Activated CD4-positive, alpha-beta T cell treated with anti-CD3 and anti-CD28 coated beads for 36 hours (primary cell): ENCODE results near the gene PLIN5. TPM values are rescaled to one million over a fixed set of nuclear protein-coding genes. Genes with fewer than 3 reads are reported as not detected.

Experiments used
- ATAC-seq: fragments of 200-7000 bp; cut with Tn5 transposase; one replicate; pipeline ENCODE4 v1.10.0; 2021; ENCODE audit warnings: mild to moderate bottlenecking, moderate library complexity
- CTCF ChIA-PET: fragments of 350-600 bp; sonication (Branson Sonifier 250); formaldehyde crosslinking; loops from one replicate; lab custom pipeline; 2021; ENCODE audit warnings: antibody characterized with exemption; lab: Charles Lee
- POLR2A ChIA-PET: fragments of 350-600 bp; sonication (Branson Sonifier 250); formaldehyde crosslinking; loops from one replicate; lab custom pipeline; 2021; ENCODE audit warnings: antibody characterized with exemption, inconsistent platforms; lab: Charles Lee
- DNase-seq: peaks from one replicate; pipeline ENCODE4 v3.0.0-alpha.2; 2020
- H3K27ac Mint-ChIP-seq: one replicate; pipeline ENCODE4 v1.8.0; 2021; ENCODE audit warnings: mixed read lengths
- H3K27me3 Mint-ChIP-seq: one replicate; pipeline ENCODE4 v1.8.0; 2021; ENCODE audit warnings: mixed read lengths
- H3K36me3 Mint-ChIP-seq: one replicate; pipeline ENCODE4 v1.8.0; 2021; ENCODE audit warnings: low read depth, mixed read lengths
- H3K4me1 Mint-ChIP-seq: one replicate; pipeline ENCODE4 v1.8.0; 2021; ENCODE audit warnings: mixed read lengths
- H3K4me3 Mint-ChIP-seq: one replicate; pipeline ENCODE4 v1.8.0; 2021; ENCODE audit warnings: mild to moderate bottlenecking, moderate library complexity, mixed read lengths
- H3K9me3 Mint-ChIP-seq: one replicate; pipeline ENCODE4 v1.8.0; 2021; ENCODE audit warnings: low read depth, mixed read lengths
- intact Hi-C, 2 experiments: fragments of 100-400 bp; cut with DNase I in 1 of 2; cut with micrococcal nuclease in 1 of 2; formaldehyde crosslinking; loops; one replicate each; pipeline versions ENCODE4 v1.14.2 to v1.15.1; 2022 to 2024; cut with DNase I, micrococcal nuclease
- total RNA-seq, 2 experiments: library from RNA; stranded (reverse); gene quantifications; one replicate each; pipeline ENCODE4 v1.2.3, GENCODE V29; 2021

The PLIN5 gene
- total RNA-seq, 2 experiments from 2014 or later = not detected

DNA sequence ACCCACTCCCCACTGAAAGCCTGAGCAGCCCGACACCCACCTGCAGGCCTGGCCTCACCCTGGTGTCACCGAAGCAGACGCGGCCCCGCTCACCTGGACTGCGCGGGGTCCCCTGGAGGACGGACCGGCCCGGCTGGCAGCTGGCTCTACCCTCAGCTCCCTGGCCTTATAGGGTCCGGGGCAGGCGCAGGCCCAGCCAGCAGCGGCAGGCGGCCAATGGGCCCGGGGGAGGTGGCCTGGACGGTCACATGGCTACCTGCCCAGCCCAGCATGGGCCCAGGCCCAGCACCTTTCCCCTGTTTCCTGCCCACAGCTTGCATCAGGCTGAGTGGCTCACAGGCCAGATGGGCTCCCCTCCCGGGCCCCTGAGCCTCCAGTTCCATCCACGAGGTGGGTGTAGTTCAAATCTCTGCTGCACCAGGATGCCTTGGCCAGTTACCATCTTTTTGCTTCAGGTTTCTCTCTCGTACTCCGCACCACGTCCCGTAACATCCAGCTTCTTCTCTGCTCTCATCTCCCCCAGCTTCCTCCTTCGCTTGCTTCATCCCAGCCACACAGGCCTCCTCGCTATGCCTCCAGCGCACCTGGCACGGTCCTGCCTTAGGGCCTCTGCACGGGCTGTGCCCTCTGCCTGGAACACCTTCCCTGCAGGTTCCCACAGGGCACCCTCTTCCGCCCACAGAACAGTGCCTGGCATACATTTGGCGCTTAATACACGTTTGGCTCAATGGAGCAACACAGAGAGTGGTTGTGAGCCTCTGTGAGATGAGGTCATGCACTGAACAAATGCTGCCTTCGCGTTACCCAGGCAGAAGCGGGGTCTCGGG lies 16.5 kb downstream of the PLIN5 start, which contains the start of gene PLIN4:
PLIN4 (minus strand) TSS at position 142 of the 827 bp plus-strand sequence. CDS start 214 bp downstream, outside the sequence.
- H3K4me3 Mint-ChIP-seq = no peak within 1 kb of the TSS
- ChIA-PET CTCF (no interaction called here), POLR2A (no interaction called here)
- no peak for ATAC-seq
- no peaks in the 10 kb centered on the region for H3K9me3 Mint-ChIP-seq
- H3K27ac Mint-ChIP-seq = no peak within 1 kb of the TSS
- H3K4me1 Mint-ChIP-seq = no peaks in the 10 kb centered on the region
- no peak for DNase-seq
- intact Hi-C loops = no loop called here
- no peaks in the 10 kb centered on the region for H3K36me3 Mint-ChIP-seq
- H3K27me3 Mint-ChIP-seq = no peaks in the 10 kb centered on the region

- Mint-ChIP-seq H3K27ac (no peak overlapping the region), H3K27me3 (no peaks in the 10 kb centered on the region), H3K36me3 (no peaks in the 10 kb centered on the region), H3K4me3 (no peak overlapping the region), H3K9me3 (no peaks in the 10 kb centered on the region), H3K4me1 (no peaks in the 10 kb centered on the region)
- no peak for ATAC-seq
- CTCF ChIA-PET = interaction anchor here (0.6 to 1.3 kb wide), 2 partner anchors 8 to 297 kb away, joined by 3 to 4 read pairs; no protein-coding TSS in a partner anchor
- POLR2A ChIA-PET = no interaction called here
- intact Hi-C loops = no loop called here
- DNase-seq = no peak
These were observed 17.5 kb downstream of the PLIN5 start for GRCh38 chr19:4517451-4518057.

DNA sequence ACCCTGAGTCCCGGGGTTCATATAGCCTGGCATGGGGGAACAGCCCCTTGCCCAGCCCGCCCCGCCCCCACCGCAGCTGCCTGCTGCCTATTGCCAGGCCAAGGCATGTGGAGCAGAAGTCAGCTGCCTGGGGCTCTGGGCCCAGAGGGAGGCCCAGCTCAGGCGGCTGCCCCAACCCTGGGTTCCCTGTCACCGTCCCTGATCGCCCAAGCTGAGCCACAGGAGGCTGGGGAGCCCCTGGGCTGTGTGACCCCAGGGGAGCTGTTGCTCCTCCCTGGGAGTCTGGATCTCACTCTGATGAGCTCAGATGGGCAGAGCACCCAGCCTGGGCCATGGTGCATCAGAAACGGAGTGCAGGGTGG lies 18.1 kb downstream of the PLIN5 start:
- Mint-ChIP-seq H3K4me1 (no peaks in the 10 kb centered on the region), H3K4me3 (no peak overlapping the region), H3K27me3 (no peaks in the 10 kb centered on the region), H3K9me3 (no peaks in the 10 kb centered on the region), H3K27ac (no peak overlapping the region), H3K36me3 (no peaks in the 10 kb centered on the region)
- intact Hi-C loops = no loop called here
- no peak for ATAC-seq
- no peak for DNase-seq
- ChIA-PET POLR2A (interaction anchor here (0.6 kb wide), 1 partner anchor 19 kb away, joined by 3 read pairs; no protein-coding TSS in a partner anchor), CTCF (interaction anchor here (1.3 kb wide), 1 partner anchor 8 kb away, joined by 4 read pairs; no protein-coding TSS in a partner anchor)

DNA sequence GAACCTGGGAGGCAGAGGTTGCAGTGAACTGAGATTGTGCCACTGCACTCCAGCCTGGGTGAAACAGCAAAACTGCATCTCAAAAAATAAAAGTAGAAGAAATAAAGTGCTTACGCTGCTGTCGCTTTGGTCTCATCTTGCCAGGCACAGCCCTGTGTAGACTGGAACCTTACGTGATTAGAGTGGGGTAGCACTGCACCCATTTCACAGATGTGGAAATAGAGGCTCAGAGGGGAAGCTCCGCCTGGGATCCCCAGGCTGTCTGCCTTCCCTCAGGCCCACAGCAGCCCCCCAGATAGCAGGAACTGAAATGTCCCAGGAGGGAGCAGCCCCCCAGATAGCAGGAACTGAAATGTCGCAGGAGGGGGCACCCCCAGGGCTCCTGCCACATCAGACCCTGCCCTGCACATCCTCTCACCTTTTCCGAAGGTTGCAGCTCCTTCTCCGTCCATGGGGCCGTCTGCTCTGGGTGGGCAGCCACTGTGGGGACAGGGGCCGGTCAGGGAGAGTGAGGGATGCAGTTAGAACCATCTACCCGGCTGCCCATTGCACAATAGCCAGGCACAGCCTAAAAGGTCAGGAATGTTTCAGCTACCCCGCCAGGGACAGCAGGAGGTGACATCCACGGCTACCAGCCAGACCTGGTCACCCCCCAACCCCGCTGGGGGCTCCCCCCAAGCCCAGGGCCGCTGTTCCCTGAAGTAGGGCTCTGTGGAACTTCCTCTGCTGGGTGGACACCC lies 18.7 kb downstream of the PLIN5 start:
- intact Hi-C loops = no loop called here
- Mint-ChIP-seq H3K4me1 (no peaks in the 10 kb centered on the region), H3K4me3 (no peak overlapping the region), H3K27me3 (no peaks in the 10 kb centered on the region), H3K36me3 (no peaks in the 10 kb centered on the region), H3K9me3 (no peaks in the 10 kb centered on the region), H3K27ac (no peak overlapping the region)
- ChIA-PET CTCF (interaction anchor here (1.3 kb wide), 1 partner anchor 9 kb away, joined by 4 read pairs; no protein-coding TSS in a partner anchor), POLR2A (interaction anchor here (0.6 kb wide), 1 partner anchor 18 kb away, joined by 3 read pairs; no protein-coding TSS in a partner anchor)
- no peak for ATAC-seq
- no peak for DNase-seq

DNA sequence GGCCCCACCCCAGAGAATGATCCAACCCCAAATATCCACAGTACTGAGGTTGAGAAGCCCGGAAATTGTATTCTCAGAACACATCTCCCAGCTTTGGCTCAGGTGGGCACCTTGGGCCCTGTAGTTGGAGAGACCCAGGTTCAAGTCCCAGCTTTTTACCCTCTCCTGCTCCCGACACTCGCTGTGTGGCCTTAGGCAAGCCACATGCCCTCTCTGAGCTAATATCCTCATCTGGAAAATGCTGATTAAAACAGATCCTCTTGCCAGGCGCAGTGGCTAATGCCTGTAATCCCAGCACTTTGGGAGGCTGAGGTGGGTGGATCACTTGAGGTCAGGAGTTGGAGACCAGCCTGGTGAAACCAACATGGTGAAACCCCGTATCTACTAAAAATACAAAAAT lies 19.3 kb downstream of the PLIN5 start:
- POLR2A ChIA-PET = no interaction called here
- Mint-ChIP-seq H3K36me3 (no peaks in the 10 kb centered on the region), H3K27me3 (no peaks in the 10 kb centered on the region), H3K4me1 (no peaks in the 10 kb centered on the region), H3K4me3 (no peak overlapping the region), H3K9me3 (no peaks in the 10 kb centered on the region), H3K27ac (no peak overlapping the region)
- CTCF ChIA-PET = no interaction called here
- ATAC-seq (no peak), DNase-seq (no peak)
- intact Hi-C loops = no loop called here

GRCh38 chr19:4513248-4513647 lies 21.8 kb downstream of the PLIN5 start:
- intact Hi-C loops = no loop called here
- H3K4me3 Mint-ChIP-seq = no peak overlapping the region
- H3K36me3 Mint-ChIP-seq = no peaks in the 10 kb centered on the region
- no peaks in the 10 kb centered on the region for H3K9me3 Mint-ChIP-seq
- POLR2A ChIA-PET = no interaction called here
- ATAC-seq = no peak
- H3K4me1 Mint-ChIP-seq = no peaks in the 10 kb centered on the region
- H3K27me3 Mint-ChIP-seq = no peaks in the 10 kb centered on the region
- H3K27ac Mint-ChIP-seq = no peak overlapping the region
- no peak for DNase-seq
- CTCF ChIA-PET = no interaction called here

DNA sequence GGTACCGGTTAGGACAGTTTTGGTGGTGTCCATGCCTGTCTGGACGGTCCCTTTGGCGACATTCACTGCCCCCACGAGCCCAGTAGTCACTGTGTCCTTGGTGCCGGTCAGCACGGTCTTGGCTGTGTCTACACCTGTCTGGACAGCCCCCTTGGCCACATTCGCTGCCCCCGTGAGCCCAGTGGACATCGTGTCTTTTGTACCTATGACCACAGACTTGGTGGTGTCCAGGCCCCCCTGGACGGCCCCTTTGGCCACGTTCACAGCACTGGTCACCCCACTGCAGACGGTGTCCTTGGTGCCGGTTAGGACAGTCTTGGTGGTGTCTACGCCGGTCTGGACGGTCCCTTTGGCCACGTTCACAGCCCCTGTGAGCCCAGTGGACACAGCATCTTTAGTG lies 23.0 kb downstream of the PLIN5 start:
- no peak overlapping the region for H3K27ac Mint-ChIP-seq
- intact Hi-C loops = no loop called here
- CTCF ChIA-PET = no interaction called here
- ATAC-seq (no peak), DNase-seq (no peak)
- no peaks in the 10 kb centered on the region for H3K27me3 Mint-ChIP-seq
- no peaks in the 10 kb centered on the region for H3K4me1 Mint-ChIP-seq
- no peaks in the 10 kb centered on the region for H3K9me3 Mint-ChIP-seq
- H3K36me3 Mint-ChIP-seq = no peaks in the 10 kb centered on the region
- POLR2A ChIA-PET = no interaction called here
- H3K4me3 Mint-ChIP-seq = no peak overlapping the region

DNA sequence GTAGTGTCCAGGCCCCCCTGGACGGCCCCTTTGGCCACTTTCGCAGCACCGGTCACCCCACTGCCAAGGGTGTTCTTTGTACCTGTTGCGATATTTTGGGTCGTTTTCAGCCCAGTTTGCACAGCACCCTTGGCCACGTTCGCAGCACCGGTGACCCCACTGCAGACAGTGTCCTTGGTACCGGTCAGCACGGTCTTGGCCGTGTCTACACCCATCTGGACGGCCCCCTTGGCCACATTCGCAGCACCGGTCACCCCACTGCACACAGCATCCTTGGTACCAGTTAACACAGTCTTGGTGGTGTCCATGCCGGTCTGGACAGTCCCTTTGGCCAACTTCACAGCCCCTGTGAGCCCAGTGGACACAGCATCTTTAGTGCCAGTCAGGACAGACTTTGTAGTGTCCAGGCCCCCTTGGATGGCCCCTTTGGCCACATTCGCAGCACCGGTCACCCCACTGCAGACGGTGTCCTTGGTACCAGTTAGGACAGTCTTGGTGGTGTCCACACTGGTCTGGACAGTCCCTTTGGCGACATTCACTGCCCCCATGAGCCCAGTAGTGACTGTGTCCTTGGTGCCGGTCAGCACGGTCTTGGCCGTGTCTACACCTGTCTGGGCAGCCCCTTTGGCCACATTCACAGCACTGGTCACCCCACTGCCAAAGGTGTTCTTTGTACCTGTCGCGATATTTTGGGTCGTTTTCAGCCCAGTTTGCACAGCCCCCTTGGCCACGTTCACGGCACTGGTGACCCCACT lies 23.5 kb downstream of the PLIN5 start:
- CTCF ChIA-PET = no interaction called here
- H3K36me3 Mint-ChIP-seq = no peaks in the 10 kb centered on the region

GRCh38 chr19:4510435-4511255 lies 24.4 kb downstream of the PLIN5 start:
- ATAC-seq (no peak), DNase-seq (no peak)
- POLR2A ChIA-PET = interaction anchor here (0.6 kb wide), 1 partner anchor 31 kb away, joined by 6 read pairs; no protein-coding TSS in a partner anchor
- intact Hi-C loops = no loop called here
- H3K27me3 Mint-ChIP-seq = no peaks in the 10 kb centered on the region
- H3K4me1 Mint-ChIP-seq = peaks cover 7% of the 10 kb centered on the region
- CTCF ChIA-PET = interaction anchor here (0.9 kb wide), 1 partner anchor 37 kb away, joined by 5 read pairs; no protein-coding TSS in a partner anchor
- no peak overlapping the region for H3K4me3 Mint-ChIP-seq
- H3K9me3 Mint-ChIP-seq = no peaks in the 10 kb centered on the region
- no peaks in the 10 kb centered on the region for H3K36me3 Mint-ChIP-seq
- H3K27ac Mint-ChIP-seq = no peak overlapping the region

More for the DNA sequence above, 23.5 kb downstream of the PLIN5 start:
- H3K4me1 Mint-ChIP-seq = peaks cover 3% of the 10 kb centered on the region
- no peak overlapping the region for H3K27ac Mint-ChIP-seq
- H3K4me3 Mint-ChIP-seq = no peak overlapping the region
- intact Hi-C loops = no loop called here
- DNase-seq = no peak
- ATAC-seq = no peak
- no peaks in the 10 kb centered on the region for H3K27me3 Mint-ChIP-seq
- H3K9me3 Mint-ChIP-seq = no peaks in the 10 kb centered on the region
- POLR2A ChIA-PET = no interaction called here

GRCh38 chr19:4508698-4509097 lies 26.3 kb downstream of the PLIN5 start:
- peaks cover 7% of the 10 kb centered on the region for H3K4me1 Mint-ChIP-seq
- H3K27ac Mint-ChIP-seq = no peak overlapping the region
- CTCF ChIA-PET = interaction anchor here (0.6 to 1.8 kb wide), 4 partner anchors 15 to 1955 kb away, joined by 3 to 7 read pairs (median 4); no protein-coding TSS in a partner anchor
- H3K36me3 Mint-ChIP-seq = no peaks in the 10 kb centered on the region
- no peak overlapping the region for H3K4me3 Mint-ChIP-seq
- POLR2A ChIA-PET = no interaction called here
- ATAC-seq = no peak
- intact Hi-C loops = no loop called here
- H3K27me3 Mint-ChIP-seq = no peaks in the 10 kb centered on the region
- no peaks in the 10 kb centered on the region for H3K9me3 Mint-ChIP-seq
- DNase-seq = no peak
